ENCODE measurements around the gene ZNF691. TPM values are rescaled to one million over a fixed set of nuclear protein-coding genes. Genes with fewer than 3 reads are reported as not detected.

ZNF691 gene
- total RNA-seq, 1 experiment from 2014 or later = 9.5 TPM

DNA sequence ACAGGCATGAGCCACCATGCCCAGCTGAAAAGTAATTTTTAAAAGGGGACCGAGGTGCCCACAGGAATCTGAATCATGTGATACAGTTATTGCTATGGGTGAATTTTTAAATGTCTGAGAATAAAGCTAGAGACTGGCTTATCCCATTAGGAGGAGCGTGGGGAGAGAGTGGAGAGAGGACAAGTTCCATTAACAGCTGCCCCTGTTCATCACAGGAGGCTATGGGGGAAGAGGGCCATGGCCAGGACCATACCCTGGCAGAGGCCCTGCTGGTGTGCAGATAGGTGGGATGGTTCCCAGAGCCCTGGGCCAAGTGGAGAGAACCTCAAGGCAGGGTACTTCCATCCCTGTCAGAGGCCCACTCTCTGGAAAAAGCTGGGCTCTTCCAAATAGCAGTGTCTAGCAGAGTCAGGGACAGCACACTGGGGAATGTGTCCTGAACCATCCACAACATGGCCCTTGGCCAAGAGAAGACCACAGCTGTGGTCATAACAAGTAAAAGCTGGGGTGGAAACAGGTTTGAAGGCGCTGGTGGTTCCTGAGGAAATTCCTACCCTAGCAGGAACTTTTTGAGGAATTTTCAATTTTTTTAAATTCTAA is 13.7 kb upstream of the ZNF691 start:
- POLR2A ChIA-PET = interaction anchor here (0.8 to 4.1 kb wide), 3 partner anchors 11 to 15 kb away, joined by 3 to 29 read pairs (median 4); partner anchors contain the start of genes ERMAP, SVBP and ZNF691

DNA sequence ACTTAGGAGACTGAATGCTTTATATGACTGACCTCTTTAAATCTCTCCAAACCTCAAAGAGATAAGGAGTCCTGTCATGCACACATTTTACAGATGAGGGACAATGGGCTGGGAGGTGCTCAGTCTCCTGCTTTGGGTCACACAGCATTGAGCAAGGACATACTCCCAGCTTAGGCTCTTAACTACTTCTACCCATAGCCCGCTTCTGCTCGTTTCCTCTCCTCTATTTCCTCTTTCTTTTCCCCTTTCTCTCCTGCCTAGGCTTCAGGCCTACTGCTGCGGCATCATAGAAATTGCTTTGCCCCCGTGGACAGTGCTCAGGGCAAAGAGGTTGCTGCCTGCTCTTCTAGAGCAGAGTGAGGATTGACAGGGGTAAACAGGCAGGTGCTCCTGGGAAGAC is 12.4 kb upstream of the ZNF691 start:
- H3K9me3 Mint-ChIP-seq (ENCODE audit: unreplicated experiment) = no peaks in the 10 kb centered on the region
- no peak for DNase-seq (ENCODE audit: unreplicated experiment)
- CTCF ChIA-PET = interaction anchor here (1.2 kb wide), 1 partner anchor 28 kb away, joined by 3 read pairs; no protein-coding TSS in a partner anchor
- no peaks in the 10 kb centered on the region for H3K4me1 Mint-ChIP-seq (ENCODE audit: insufficient read depth, unreplicated experiment)
- no peak overlapping the region for H3K4me3 Mint-ChIP-seq (ENCODE audit: unreplicated experiment)
- H3K27me3 Mint-ChIP-seq (ENCODE audit: insufficient read depth, unreplicated experiment) = no peaks in the 10 kb centered on the region
- intact Hi-C loops (cut with micrococcal nuclease) = no loop called here
- no peak overlapping the region for H3K27ac Mint-ChIP-seq (ENCODE audit: low read depth, unreplicated experiment)
- BruUV-seq (replicated peaks) = no TSS peak
- TF ChIP-seq, protein P1, sequence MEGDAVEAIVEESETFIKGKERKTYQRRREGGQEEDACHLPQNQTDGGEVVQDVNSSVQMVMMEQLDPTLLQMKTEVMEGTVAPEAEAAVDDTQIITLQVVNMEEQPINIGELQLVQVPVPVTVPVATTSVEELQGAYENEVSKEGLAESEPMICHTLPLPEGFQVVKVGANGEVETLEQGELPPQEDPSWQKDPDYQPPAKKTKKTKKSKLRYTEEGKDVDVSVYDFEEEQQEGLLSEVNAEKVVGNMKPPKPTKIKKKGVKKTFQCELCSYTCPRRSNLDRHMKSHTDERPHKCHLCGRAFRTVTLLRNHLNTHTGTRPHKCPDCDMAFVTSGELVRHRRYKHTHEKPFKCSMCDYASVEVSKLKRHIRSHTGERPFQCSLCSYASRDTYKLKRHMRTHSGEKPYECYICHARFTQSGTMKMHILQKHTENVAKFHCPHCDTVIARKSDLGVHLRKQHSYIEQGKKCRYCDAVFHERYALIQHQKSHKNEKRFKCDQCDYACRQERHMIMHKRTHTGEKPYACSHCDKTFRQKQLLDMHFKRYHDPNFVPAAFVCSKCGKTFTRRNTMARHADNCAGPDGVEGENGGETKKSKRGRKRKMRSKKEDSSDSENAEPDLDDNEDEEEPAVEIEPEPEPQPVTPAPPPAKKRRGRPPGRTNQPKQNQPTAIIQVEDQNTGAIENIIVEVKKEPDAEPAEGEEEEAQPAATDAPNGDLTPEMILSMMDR (IDR thresholded peaks at IDR 0.05; ENCODE audit: unreplicated experiment) = no peak
- peaks cover 12% of the 10 kb centered on the region for H3K36me3 Mint-ChIP-seq (ENCODE audit: insufficient read depth, unreplicated experiment)
- POLR2A ChIA-PET = interaction anchor here (1.0 to 4.1 kb wide), 2 partner anchors 12 to 67 kb away, joined by 3 to 29 read pairs; partner anchors contain the start of gene ZNF691

More for the DNA sequence above, 13.7 kb upstream of the ZNF691 start:
- Mint-ChIP-seq H3K4me1 (ENCODE audit: insufficient read depth, unreplicated experiment) (no peaks in the 10 kb centered on the region), H3K27ac (ENCODE audit: low read depth, unreplicated experiment) (no peak overlapping the region), H3K27me3 (ENCODE audit: insufficient read depth, unreplicated experiment) (no peaks in the 10 kb centered on the region), H3K36me3 (ENCODE audit: insufficient read depth, unreplicated experiment) (peaks cover 12% of the 10 kb centered on the region), H3K9me3 (ENCODE audit: unreplicated experiment) (no peaks in the 10 kb centered on the region), H3K4me3 (ENCODE audit: unreplicated experiment) (no peak overlapping the region)
- BruUV-seq (replicated peaks) = no TSS peak
- intact Hi-C loops (cut with micrococcal nuclease) = no loop called here
- TF ChIP-seq, protein P1 (IDR thresholded peaks at IDR 0.05; ENCODE audit: unreplicated experiment) = no peak
- DNase-seq (ENCODE audit: unreplicated experiment) = no peak
- CTCF ChIA-PET = interaction anchor here (0.6 to 1.4 kb wide), 4 partner anchors 20 to 241 kb away, joined by 3 to 4 read pairs (median 4); partner anchors contain the start of genes C1orf50 and P3H1

DNA sequence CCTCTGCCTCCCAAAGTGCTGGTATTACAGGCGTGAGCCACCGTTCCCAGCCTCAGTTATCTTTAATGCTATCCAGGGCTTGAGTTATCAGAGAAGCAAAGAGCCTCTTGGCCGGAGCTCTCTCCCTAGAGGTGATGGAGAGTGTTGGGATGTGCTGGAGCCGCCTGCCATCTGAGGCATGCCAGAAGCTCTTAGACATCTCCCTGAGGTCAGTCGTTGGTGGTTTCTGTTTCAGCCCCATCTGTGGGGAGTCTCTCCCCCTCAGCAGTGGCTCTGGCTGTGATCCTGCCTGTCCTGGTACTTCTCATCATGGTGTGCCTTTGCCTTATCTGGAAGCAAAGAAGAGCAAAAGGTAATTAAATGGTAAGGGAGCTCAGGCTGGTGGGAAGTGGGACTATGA is 11.6 kb upstream of the ZNF691 start:
- H3K4me3 Mint-ChIP-seq (ENCODE audit: unreplicated experiment) = no peak overlapping the region
- ChIA-PET POLR2A (interaction anchor here (2.1 to 4.1 kb wide), 2 partner anchors 11 to 18 kb away, joined by 7 to 29 read pairs; partner anchors contain the start of genes ERMAP, SVBP and ZNF691), CTCF (no interaction called here)
- no TSS peak for BruUV-seq (replicated peaks)
- intact Hi-C loops (cut with micrococcal nuclease) = no loop called here
- H3K4me1 Mint-ChIP-seq (ENCODE audit: insufficient read depth, unreplicated experiment) = no peaks in the 10 kb centered on the region
- TF ChIP-seq, protein P1 (IDR thresholded peaks at IDR 0.05; ENCODE audit: unreplicated experiment) = no peak
- no peak overlapping the region for H3K27ac Mint-ChIP-seq (ENCODE audit: low read depth, unreplicated experiment)
- H3K36me3 Mint-ChIP-seq (ENCODE audit: insufficient read depth, unreplicated experiment) = peaks cover 12% of the 10 kb centered on the region
- H3K27me3 Mint-ChIP-seq (ENCODE audit: insufficient read depth, unreplicated experiment) = no peaks in the 10 kb centered on the region
- H3K9me3 Mint-ChIP-seq (ENCODE audit: unreplicated experiment) = no peaks in the 10 kb centered on the region
- DNase-seq (ENCODE audit: unreplicated experiment) = no peak

DNA sequence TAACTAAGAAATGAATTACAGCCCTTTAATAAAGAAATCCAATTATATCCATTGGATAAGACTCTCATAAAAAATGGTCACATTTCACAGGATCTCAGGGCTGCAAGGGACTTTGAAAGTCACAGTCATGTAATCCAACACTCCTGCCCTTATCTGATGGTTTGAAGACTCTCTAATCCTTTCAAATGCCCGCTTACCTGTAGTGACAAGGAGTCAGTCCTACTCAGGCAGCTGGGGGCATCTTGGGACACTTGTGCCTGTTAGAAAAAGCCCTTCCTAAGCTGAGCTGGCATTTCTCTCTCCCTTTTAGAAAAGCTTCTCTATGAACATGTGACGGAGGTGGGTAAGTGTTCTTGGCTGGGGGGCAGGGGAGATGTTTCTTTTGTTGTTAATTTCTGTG is 11.0 kb upstream of the ZNF691 start:
- CTCF ChIA-PET = interaction anchor here (1.0 kb wide), 1 partner anchor 12 kb away, joined by 3 read pairs; no protein-coding TSS in a partner anchor
- Mint-ChIP-seq H3K27ac (ENCODE audit: low read depth, unreplicated experiment) (no peak overlapping the region), H3K9me3 (ENCODE audit: unreplicated experiment) (no peaks in the 10 kb centered on the region), H3K4me1 (ENCODE audit: insufficient read depth, unreplicated experiment) (no peaks in the 10 kb centered on the region), H3K27me3 (ENCODE audit: insufficient read depth, unreplicated experiment) (no peaks in the 10 kb centered on the region), H3K4me3 (ENCODE audit: unreplicated experiment) (no peak overlapping the region), H3K36me3 (ENCODE audit: insufficient read depth, unreplicated experiment) (peaks cover 8% of the 10 kb centered on the region)
- no peak for DNase-seq (ENCODE audit: unreplicated experiment)
- BruUV-seq (replicated peaks) = no TSS peak
- intact Hi-C loops (cut with micrococcal nuclease) = no loop called here
- POLR2A ChIA-PET = interaction anchor here (1.0 to 4.1 kb wide), 3 partner anchors 10 to 18 kb away, joined by 3 to 29 read pairs (median 7); partner anchors contain the start of genes ERMAP, SVBP and ZNF691
- TF ChIP-seq, protein P1 (IDR thresholded peaks at IDR 0.05; ENCODE audit: unreplicated experiment) = no peak
